Liver (tissue), 9 donors: Measurements from ENCODE around the gene IPO9. TPM values are rescaled to one million over a fixed set of nuclear protein-coding genes. Genes with fewer than 3 reads are reported as not detected.

ENCODE experiments used
- DNase-seq: peaks from one replicate; pipeline ENCODE4 v3.0.0-alpha.2; 2017; ENCODE audit warnings: low spot score
- H3K27ac ChIP-seq, 2 donors: one replicate each; pipeline ENCODE4 v1.7.0; 2013; ENCODE audit warnings: inconsistent platforms in 2 of 2, low read length in 2 of 2, control low read depth in 1 of 2, low read depth in 1 of 2, mild to moderate bottlenecking in 1 of 2
- H3K27me3 ChIP-seq, 4 donors: one replicate each; pipeline versions ENCODE4 v1.6.1 to v1.7.0; 2013; ENCODE audit warnings: low read length in 3 of 4, inconsistent platforms in 1 of 4, mild to moderate bottlenecking in 1 of 4, moderate library complexity in 1 of 4; ENCODE audit not compliant: control insufficient read depth in 4 of 4, insufficient read depth in 4 of 4
- H3K36me3 ChIP-seq, 4 donors: one replicate each; pipeline versions ENCODE4 v1.6.1 to v1.7.0; 2013; ENCODE audit warnings: low read length in 3 of 4, mild to moderate bottlenecking in 3 of 4, low read depth in 1 of 4, moderate library complexity in 1 of 4; ENCODE audit not compliant: control insufficient read depth in 4 of 4, insufficient read depth in 3 of 4
- H3K4me1 ChIP-seq, 4 donors: one replicate each; pipeline versions ENCODE4 v1.6.1 to v1.7.0; 2013; ENCODE audit warnings: low read length in 3 of 4, mild to moderate bottlenecking in 3 of 4, moderate library complexity in 1 of 4; ENCODE audit not compliant: control insufficient read depth in 4 of 4, insufficient read depth in 4 of 4
- H3K4me3 ChIP-seq, 3 donors: one replicate each; pipeline versions ENCODE4 v1.6.1 to v1.7.0; 2013; ENCODE audit warnings: low read length in 3 of 3, control low read depth in 1 of 3, low read depth in 1 of 3, mild to moderate bottlenecking in 1 of 3
- H3K9ac ChIP-seq, 2 donors: one replicate each; pipeline ENCODE4 v1.7.0; 2013; ENCODE audit warnings: low read length in 2 of 2, mild to moderate bottlenecking in 2 of 2, moderate library complexity in 2 of 2, control low read depth in 1 of 2, low read depth in 1 of 2
- H3K9me3 ChIP-seq, 4 donors: one replicate each; pipeline versions ENCODE4 v1.6.1 to v1.7.0; 2013; ENCODE audit warnings: low read length in 3 of 4; ENCODE audit not compliant: control insufficient read depth in 4 of 4
- ATF3 ChIP-seq: IDR thresholded peaks from 2 replicates; pipeline ENCODE4 v1.6.1; 2016; ENCODE audit warnings: antibody characterized with exemption
- EGR1 ChIP-seq, 2 donors: IDR thresholded peaks; 2 replicates each; pipeline ENCODE4 v1.6.1; 2016 to 2018; ENCODE audit warnings: antibody characterized with exemption in 2 of 2, low read depth in 2 of 2
- FOXA1 ChIP-seq: IDR thresholded peaks from 2 replicates; pipeline ENCODE4 v1.6.1; 2016; ENCODE audit warnings: antibody characterized with exemption
- FOXA2 ChIP-seq: IDR thresholded peaks from 2 replicates; pipeline ENCODE4 v1.6.1; 2016; ENCODE audit warnings: antibody characterized with exemption
- GABPA ChIP-seq, 2 donors: IDR thresholded peaks in 1 of 2; conservative IDR thresholded peaks in 1 of 2; 2 replicates each; pipeline ENCODE4 v1.6.1; 2016; ENCODE audit warnings: antibody characterized with exemption in 2 of 2, mild to moderate bottlenecking in 1 of 2, moderate library complexity in 1 of 2
- JUND ChIP-seq, 2 donors: IDR thresholded peaks; 2 replicates each; pipeline ENCODE4 v1.6.1; 2016; ENCODE audit warnings: antibody characterized with exemption in 2 of 2
- RAD21 ChIP-seq, 2 donors: IDR thresholded peaks; 2 replicates each; pipeline ENCODE4 v1.6.1; 2016; ENCODE audit warnings: antibody characterized with exemption in 2 of 2, mild to moderate bottlenecking in 2 of 2
- RXRA ChIP-seq, 2 donors: IDR thresholded peaks; 2 replicates each; pipeline ENCODE4 v1.6.1; 2017 to 2018; ENCODE audit warnings: antibody characterized with exemption in 2 of 2, mild to moderate bottlenecking in 1 of 2
- SP1 ChIP-seq: IDR thresholded peaks from 2 replicates; pipeline ENCODE4 v1.6.1; 2018; ENCODE audit warnings: antibody characterized with exemption, mild to moderate bottlenecking
- YY1 ChIP-seq: IDR thresholded peaks from 2 replicates; pipeline ENCODE4 v1.6.1; 2016; ENCODE audit warnings: antibody characterized with exemption, mild to moderate bottlenecking
- WGBS: extraction: QIAGEN DNeasy Blood & Tissue Kit; methylation state at CpG from one replicate; pipeline ENCODE4 v1.1.7; 2013; 5-methylcytosine and 5-hydroxymethylcytosine counted together
- polyA plus RNA-seq, 2 donors: library from polyadenylated mRNA; stranded (reverse) in 1 of 2; unstranded in 1 of 2; fragments of 200-250 nt in 1 of 2; fragments of >200 nt in 1 of 2; fragmentation: Nextera tagmentation in 1 of 2; extraction: Ambion mirVana in 1 of 2; gene quantifications; one replicate each; pipeline versions ENCODE4 v1.2.1 to v1.2.3, GENCODE V29; 2013 to 2015
- total RNA-seq, 2 donors: library from RNA; depleted of rRNA; stranded (reverse); fragments of >200 nt; gene quantifications; one replicate each; pipeline ENCODE4 v1.2.3, GENCODE V29; 2014
- TF ChIP-seq, protein P1 (sequence below): fragments of 150-350 bp; IDR thresholded peaks from 2 replicates; pipeline ENCODE4 v1.5.1; 2017; ENCODE audit warnings: improper control_type of control experiment, low read depth, low read length; ENCODE audit not compliant: missing input control
- donor health status: healthy.
- donor health status: healthy.
- donor health status: healthy.
- donor health status: healthy.
- donor health status: healthy.

The IPO9 gene
- total and polyA plus RNA-seq, 4 donors, result 6.6 to 22.1 (median 13.6) TPM

DNA sequence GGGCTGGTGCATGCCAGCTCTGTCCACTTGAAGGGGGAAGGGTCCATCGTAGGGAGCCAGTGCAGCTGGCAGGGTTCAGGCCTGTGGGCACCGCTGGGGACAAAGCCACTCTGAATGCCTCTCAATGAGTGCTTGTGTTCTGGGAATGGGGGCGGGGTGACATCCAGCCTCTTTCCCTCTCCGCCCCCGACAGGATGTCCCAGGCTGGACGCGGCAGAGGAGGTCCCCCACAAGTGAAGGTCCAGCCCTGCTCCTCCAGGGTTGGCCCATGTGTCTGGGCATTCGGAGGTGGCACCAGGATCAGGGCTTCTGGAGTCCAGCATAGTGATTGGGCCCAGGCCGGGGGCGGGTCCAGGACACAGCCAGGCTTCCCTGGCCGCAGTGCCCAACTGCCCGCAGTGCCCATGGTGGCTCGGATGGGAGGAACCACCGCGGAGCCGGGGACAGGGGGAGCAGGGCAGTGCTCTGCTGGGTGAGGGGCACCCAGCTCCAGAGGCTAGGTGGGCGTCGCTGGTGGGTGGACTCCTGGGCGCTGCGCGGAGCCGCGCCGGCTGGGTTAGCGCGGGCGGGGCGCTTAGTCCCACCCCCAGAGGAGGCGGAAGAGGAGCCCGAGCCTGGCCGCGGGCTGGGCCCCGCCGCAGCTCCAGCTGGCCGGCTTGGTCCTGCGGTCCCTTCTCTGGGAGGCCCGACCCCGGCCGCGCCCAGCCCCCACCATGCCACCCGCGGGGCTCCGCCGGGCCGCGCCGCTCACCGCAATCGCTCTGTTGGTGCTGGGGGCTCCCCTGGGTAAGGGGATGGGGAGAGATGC lies 59.5 kb downstream of the IPO9 start, which contains the start of gene SHISA4:
SHISA4 (plus strand) TSS at position 617 of the 808 bp plus-strand sequence; CDS start at position 714, 97 bp downstream.
- TF ChIP-seq EGR1 (IDR thresholded peaks at IDR 0.05; ENCODE audit: low read depth in 2 of 2), result no peak
- TF ChIP-seq SP1, result peak; percentile 57
- WGBS, result 5% methylated on average over 49 of the region's 49 CpGs
- H3K4me1 ChIP-seq, result peaks cover 8 to 14% (median 10%) of the 10 kb centered on the region in 4 donors
- peak within 1 kb of the TSS in 2 of 3 donors; percentile 77 to 92 for H3K4me3 ChIP-seq
- no peaks in the 10 kb centered on the region for H3K9me3 ChIP-seq
- no peaks in the 10 kb centered on the region for H3K27me3 ChIP-seq
- DNase-seq, result no peak
- H3K27ac ChIP-seq, result no peak within 1 kb of the TSS
- no peak within 1 kb of the TSS for H3K9ac ChIP-seq
- H3K36me3 ChIP-seq, result no peaks in the 10 kb centered on the region

DNA sequence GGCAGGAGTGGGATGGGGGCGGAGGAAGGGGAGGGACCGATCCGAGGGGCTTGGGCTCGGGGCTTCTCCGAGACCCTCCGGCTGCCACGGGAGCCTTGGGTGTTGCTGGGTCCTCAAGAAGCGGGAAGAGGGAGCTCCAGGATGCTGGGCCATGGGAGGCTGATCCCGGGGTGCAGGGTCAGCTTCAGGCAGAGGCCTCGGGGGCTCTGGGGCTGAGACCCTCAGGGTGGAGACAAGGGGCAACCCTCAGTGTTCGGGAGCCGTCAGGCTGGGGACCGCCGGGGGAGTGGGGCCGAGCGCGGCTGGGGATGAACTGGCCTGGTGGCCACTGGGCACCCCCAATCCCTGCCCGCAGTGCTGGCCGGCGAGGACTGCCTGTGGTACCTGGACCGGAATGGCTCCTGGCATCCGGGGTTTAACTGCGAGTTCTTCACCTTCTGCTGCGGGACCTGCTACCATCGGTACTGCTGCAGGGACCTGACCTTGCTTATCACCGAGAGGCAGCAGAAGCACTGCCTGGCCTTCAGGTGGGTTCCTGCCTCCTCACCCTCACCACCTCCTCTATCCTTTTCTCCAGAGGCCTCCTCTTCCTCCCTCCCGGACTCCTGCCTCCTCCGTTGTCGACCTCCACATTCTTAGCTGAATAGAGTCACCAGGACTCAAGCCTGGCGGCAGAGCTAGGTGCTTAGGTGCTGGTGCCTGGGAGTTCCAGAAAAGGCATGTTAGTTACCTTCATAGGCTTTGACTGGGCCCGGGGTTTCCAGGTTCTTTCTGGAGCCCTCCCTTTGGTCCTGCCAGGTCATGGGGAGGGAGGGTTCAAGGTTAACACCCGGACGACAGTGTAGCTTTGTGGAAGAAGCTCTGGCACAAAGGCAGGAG lies 60.4 kb downstream of the IPO9 start:
- no peak overlapping the region for H3K27ac ChIP-seq
- no peak for DNase-seq
- no peak overlapping the region for H3K9ac ChIP-seq
- H3K27me3 ChIP-seq, result no peaks in the 10 kb centered on the region
- no peaks in the 10 kb centered on the region for H3K9me3 ChIP-seq
- TF ChIP-seq GABPA (IDR thresholded peaks at IDR 0.05 in 1 of 2, conservative IDR thresholded peaks at IDR 0.05 in 1 of 2) (no peak), FOXA1 (no peak), FOXA2 (no peak), ATF3 (no peak), JUND (IDR thresholded peaks at IDR 0.05) (no peak), RAD21 (IDR thresholded peaks at IDR 0.05) (no peak), SP1 (no peak), YY1 (no peak), RXRA (IDR thresholded peaks at IDR 0.05) (no peak)
- peaks cover 8 to 14% (median 10%) of the 10 kb centered on the region in 4 donors for H3K4me1 ChIP-seq
- no peaks in the 10 kb centered on the region for H3K36me3 ChIP-seq
- peak overlapping the region in 2 of 3 donors; percentile 77 to 92 for H3K4me3 ChIP-seq
- 42% methylated on average over 33 of the region's 33 CpGs for WGBS

DNA sequence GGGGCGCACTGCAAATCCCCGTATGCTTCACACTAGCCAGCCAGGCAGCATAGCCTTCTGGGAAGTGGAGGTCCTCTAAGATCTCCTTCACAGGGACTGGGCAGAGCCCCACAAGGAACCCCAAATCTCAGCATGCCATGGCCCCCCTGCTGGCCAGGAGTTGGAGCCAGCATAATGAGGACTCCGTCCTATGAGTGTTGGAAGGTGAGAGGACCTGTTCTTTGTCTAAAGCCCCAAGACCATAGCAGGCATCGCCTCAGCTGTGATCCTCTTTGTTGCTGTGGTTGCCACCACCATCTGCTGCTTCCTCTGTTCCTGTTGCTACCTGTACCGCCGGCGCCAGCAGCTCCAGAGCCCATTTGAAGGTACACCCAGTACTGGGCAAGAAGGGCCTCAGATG lies 61.3 kb downstream of the IPO9 start:
- TF ChIP-seq YY1 (no peak), GABPA (IDR thresholded peaks at IDR 0.05 in 1 of 2, conservative IDR thresholded peaks at IDR 0.05 in 1 of 2) (no peak)
- TF ChIP-seq, protein P1, sequence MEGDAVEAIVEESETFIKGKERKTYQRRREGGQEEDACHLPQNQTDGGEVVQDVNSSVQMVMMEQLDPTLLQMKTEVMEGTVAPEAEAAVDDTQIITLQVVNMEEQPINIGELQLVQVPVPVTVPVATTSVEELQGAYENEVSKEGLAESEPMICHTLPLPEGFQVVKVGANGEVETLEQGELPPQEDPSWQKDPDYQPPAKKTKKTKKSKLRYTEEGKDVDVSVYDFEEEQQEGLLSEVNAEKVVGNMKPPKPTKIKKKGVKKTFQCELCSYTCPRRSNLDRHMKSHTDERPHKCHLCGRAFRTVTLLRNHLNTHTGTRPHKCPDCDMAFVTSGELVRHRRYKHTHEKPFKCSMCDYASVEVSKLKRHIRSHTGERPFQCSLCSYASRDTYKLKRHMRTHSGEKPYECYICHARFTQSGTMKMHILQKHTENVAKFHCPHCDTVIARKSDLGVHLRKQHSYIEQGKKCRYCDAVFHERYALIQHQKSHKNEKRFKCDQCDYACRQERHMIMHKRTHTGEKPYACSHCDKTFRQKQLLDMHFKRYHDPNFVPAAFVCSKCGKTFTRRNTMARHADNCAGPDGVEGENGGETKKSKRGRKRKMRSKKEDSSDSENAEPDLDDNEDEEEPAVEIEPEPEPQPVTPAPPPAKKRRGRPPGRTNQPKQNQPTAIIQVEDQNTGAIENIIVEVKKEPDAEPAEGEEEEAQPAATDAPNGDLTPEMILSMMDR, result no peak
- no peaks in the 10 kb centered on the region for H3K9me3 ChIP-seq
- no peaks in the 10 kb centered on the region for H3K36me3 ChIP-seq
- no peaks in the 10 kb centered on the region for H3K27me3 ChIP-seq
- H3K27ac ChIP-seq, result no peak overlapping the region
- DNase-seq, result no peak
- 93% methylated on average over 7 of the region's 7 CpGs for WGBS
- H3K4me1 ChIP-seq, result peaks cover 8 to 14% (median 10%) of the 10 kb centered on the region in 4 donors
- H3K4me3 ChIP-seq, result no peak overlapping the region
- no peak overlapping the region for H3K9ac ChIP-seq
